ENCODE results near the gene FOXN1. TPM values are rescaled to one million over a fixed set of nuclear protein-coding genes. Genes with fewer than 3 reads are reported as not detected.
"Not testable (repeated sequence)": the region's sequence is repeated elsewhere in the genome, so short reads cannot be mapped to it uniquely, and the experiment has no call there.

Gene FOXN1
- polyA plus RNA-seq, 2 of the 4 experiments (the other 2 are of a cell fraction) = not detected

DNA sequence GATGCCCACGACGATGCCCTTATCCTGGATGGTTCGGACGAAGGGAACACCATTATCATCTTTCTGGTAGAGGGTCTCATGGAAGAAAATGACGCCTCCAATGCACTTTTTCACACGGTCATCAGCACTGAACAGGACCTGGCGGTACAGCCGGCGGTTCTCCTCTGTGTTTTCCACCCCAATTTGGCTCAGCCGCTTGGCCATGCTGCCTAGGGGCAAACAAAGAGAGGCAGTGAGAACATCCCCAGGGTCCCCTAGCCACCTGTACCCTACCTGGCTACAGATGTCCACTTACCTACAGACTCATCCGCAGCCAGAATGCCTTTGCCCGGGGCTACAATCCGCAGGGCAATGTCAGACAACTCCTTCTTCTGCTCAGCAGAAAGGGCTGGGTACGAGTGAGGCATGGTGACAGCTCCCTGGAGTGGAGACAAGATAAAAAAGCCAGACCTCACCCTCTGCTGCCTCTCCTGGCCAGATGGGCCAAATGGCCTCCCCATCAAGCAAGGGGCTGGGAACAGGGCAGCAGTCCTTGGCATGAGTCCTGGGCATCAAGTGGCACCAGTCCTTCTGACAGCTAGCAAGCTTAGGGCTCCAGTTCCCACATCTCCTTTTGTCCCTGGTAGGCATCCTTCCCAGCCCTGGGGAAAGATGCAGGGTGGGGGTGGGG is 69.1 kb downstream of the FOXN1 start:
- no peak overlapping the region for H3K4me3 ChIP-seq
- TF ChIP-seq HOXB5 (CRISPR knock-in tag; IDR thresholded peaks at IDR 0.05) = no peak
- TF ChIP-seq TP53 (CRISPR knock-in tag; IDR thresholded peaks at IDR 0.05) = no peak
- TF ChIP-seq FOSB (CRISPR knock-in tag; IDR thresholded peaks at IDR 0.05) = no peak
- no peak for TF ChIP-seq HDAC2 (IDR thresholded peaks at IDR 0.05)
- no peak for TF ChIP-seq CBX8 (IDR thresholded peaks at IDR 0.05)
- TF ChIP-seq SMC3 (IDR thresholded peaks at IDR 0.05) = no peak
- TF ChIP-seq, protein P1, sequence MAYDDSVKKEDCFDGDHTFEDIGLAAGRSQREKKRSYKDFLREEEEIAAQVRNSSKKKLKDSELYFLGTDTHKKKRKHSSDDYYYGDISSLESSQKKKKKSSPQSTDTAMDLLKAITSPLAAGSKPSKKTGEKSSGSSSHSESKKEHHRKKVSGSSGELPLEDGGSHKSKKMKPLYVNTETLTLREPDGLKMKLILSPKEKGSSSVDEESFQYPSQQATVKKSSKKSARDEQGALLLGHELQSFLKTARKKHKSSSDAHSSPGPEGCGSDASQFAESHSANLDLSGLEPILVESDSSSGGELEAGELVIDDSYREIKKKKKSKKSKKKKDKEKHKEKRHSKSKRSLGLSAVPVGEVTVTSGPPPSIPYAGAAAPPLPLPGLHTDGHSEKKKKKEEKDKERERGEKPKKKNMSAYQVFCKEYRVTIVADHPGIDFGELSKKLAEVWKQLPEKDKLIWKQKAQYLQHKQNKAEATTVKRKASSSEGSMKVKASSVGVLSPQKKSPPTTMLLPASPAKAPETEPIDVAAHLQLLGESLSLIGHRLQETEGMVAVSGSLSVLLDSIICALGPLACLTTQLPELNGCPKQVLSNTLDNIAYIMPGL (CRISPR knock-in tag; IDR thresholded peaks at IDR 0.05; ENCODE audit: borderline replicate concordance) = no peak
- no peak for TF ChIP-seq BHLHE40 (IDR thresholded peaks at IDR 0.05; ENCODE audit: low read depth, low read length)
- TF ChIP-seq, protein P2, sequence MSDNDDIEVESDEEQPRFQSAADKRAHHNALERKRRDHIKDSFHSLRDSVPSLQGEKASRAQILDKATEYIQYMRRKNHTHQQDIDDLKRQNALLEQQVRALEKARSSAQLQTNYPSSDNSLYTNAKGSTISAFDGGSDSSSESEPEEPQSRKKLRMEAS (IDR thresholded peaks at IDR 0.05) = no peak
- TF ChIP-seq EHF (CRISPR knock-in tag; IDR thresholded peaks at IDR 0.05) = no peak
- no peak for TF ChIP-seq MYC (IDR thresholded peaks at IDR 0.05; ENCODE audit: borderline replicate concordance, low read length)
- no peak for TF ChIP-seq MAFK (IDR thresholded peaks at IDR 0.05; ENCODE audit: partially characterized antibody)
- TF ChIP-seq SREBF2 (IDR thresholded peaks at IDR 0.05) = no peak
- no peak for TF ChIP-seq HOXA7 (CRISPR knock-in tag; IDR thresholded peaks at IDR 0.05)
- no peak for TF ChIP-seq HOXB13 (CRISPR knock-in tag; IDR thresholded peaks at IDR 0.05; ENCODE audit: low read depth)
- no peak for TF ChIP-seq FOXS1 (CRISPR knock-in tag; IDR thresholded peaks at IDR 0.05)
- H3K27ac ChIP-seq = no peak overlapping the region
- DNase-seq (ENCODE audit: low read depth in 1 of 2, low spot score in 1 of 2) (no peak), FAIRE-seq (no peak), ATAC-seq (no peak)
- POLR2A ChIA-PET = no interaction called here
- CTCF ChIA-PET = interaction anchor here (0.5 to 2.6 kb wide), 8 partner anchors 9 to 115 kb away, joined by 3 to 11 read pairs (median 3); no protein-coding TSS in a partner anchor
- no peaks in the 10 kb centered on the region for H3K9me3 ChIP-seq
- 89% methylated on average over 14 of the region's 14 CpGs for WGBS (ENCODE audit: missing lambda C conversion rate)
- peaks cover 24% of the 10 kb centered on the region for H3K4me1 ChIP-seq
- no peak overlapping the region for H3K4me2 ChIP-seq

DNA sequence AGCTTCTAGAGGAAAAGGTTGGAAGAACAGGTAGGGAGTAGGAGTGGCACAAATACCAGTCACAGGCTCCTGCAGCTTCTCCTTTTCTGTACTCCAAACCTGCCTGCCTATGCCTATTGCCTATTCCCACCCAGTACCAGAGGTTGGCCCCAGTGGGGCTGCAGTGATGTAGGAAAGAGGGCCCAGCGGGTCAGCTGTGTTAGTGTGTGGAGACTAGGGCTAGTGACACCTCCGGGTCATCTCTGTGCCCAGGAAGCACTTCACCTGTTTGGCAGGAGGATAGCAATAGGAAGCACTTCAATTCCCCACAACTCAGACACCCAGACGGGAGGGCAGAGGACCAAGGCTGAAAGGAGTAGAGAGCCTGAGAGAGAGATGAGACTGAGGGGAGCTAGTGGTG is 69.9 kb downstream of the FOXN1 start:
- CTCF ChIA-PET = interaction anchor here (0.8 to 2.6 kb wide), 6 partner anchors 14 to 81 kb away, joined by 3 to 11 read pairs (median 4); no protein-coding TSS in a partner anchor
- H3K4me1 ChIP-seq = peaks cover 20% of the 10 kb centered on the region
- H3K4me3 ChIP-seq; POLR2A ChIA-PET; FAIRE-seq; H3K4me2 ChIP-seq; ATAC-seq; DNase-seq (ENCODE audit: low read depth in 1 of 2, low spot score in 1 of 2); H3K27ac ChIP-seq; H3K9me3 ChIP-seq: not testable (repeated sequence)
- WGBS (ENCODE audit: missing lambda C conversion rate) = 89% methylated on average over 3 of the region's 3 CpGs

DNA sequence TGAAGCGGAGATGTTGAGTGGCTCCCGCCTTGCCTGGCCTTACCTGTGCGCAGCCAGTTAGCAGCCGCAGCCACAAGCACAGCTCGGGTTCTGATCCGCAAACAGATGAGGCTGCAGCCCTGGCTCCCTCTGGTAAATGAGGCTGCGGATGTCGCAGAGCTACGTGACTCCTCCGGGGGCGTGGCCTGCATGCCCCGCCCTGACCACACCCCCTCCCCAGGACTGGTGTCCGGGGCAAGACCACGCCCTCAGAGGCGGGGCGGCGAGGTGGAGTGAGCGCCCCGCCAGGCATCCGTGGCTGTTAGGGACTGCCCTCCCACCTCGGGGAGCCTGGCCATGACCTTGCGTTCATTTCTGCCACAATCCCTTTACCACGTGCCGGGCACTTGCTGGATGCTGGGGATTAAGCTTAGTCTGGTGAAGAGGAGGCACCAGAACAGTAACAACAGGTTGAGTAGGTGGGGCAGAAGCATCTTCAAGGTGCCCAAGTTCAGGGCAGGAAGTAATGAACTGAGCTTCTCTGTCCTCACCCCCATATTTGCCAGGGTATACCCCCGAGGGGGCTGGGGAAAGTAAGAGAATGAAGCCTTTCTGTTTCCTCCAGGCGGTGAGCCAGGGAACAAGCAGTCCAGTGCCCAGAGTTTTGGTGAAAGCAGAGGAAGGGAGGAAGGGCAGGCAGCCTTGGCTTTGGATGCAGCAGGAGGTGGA is 70.8 kb downstream of the FOXN1 start, which contains the start of gene ALDOC:
Gene ALDOC, minus strand, starts transcription at position 138 of the 708 bp plus-strand sequence. CDS start 1,363 bp downstream, outside the sequence.
- Histone ChIP-seq H3K9me3 (no peaks in the 10 kb centered on the region), H3K4me2 (peak within 1 kb of the TSS; percentile 36), H3K4me3 (no peak within 1 kb of the TSS), H3K4me1 (peaks cover 19% of the 10 kb centered on the region), H3K27ac (peak within 1 kb of the TSS in 1 of 2 experiments; percentile 29; a peak in 1 of 6 replicates)
- ChIA-PET CTCF (interaction anchor here (0.6 to 2.6 kb wide), 9 partner anchors 8 to 254 kb away, joined by 3 to 11 read pairs (median 4); no protein-coding TSS in a partner anchor), POLR2A (no interaction called here)
- ATAC-seq (peak; percentile 60 to 90), DNase-seq (ENCODE audit: low read depth in 1 of 2, low spot score in 1 of 2) (peak; percentile 89 to 95), FAIRE-seq (no peak)
- TF ChIP-seq, protein P1 (CRISPR knock-in tag; IDR thresholded peaks at IDR 0.05; ENCODE audit: borderline replicate concordance) = no peak
- WGBS (ENCODE audit: missing lambda C conversion rate) = 33% methylated on average over 24 of the region's 26 CpGs

All from A549 (cell line).